Omental fat pad (tissue), 4 donors: ENCODE measurements around the gene CHPT1. TPM values are rescaled to one million over a fixed set of nuclear protein-coding genes. Genes with fewer than 3 reads are reported as not detected.
"Not testable (repeated sequence)": the region's sequence is repeated elsewhere in the genome, so short reads cannot be mapped to it uniquely, and the experiment has no call there.

ENCODE experiments used
- ATAC-seq: fragments of 150-250 bp; one replicate; pipeline ENCODE4 v1.9.1; 2016; ENCODE audit warnings: mild to moderate bottlenecking, moderate library complexity; ENCODE audit not compliant: low FRiP score
- DNase-seq: peaks from one replicate; pipeline ENCODE4 v3.0.0-alpha.2; 2019; ENCODE audit warnings: low spot score
- total RNA-seq, 4 donors: library from RNA; depleted of rRNA; stranded (reverse); fragments of >200 nt; gene quantifications; one replicate each; pipeline ENCODE4 v1.1.0, GENCODE V29; 2016
- TF ChIP-seq, protein P1 (sequence below), 3 donors: fragments of 450-650 bp; IDR thresholded peaks; one replicate each; pipeline ENCODE4 v1.5.1; 2016 to 2017; ENCODE audit warnings: antibody characterized with exemption in 3 of 3, mild to moderate bottlenecking in 3 of 3, moderate library complexity in 2 of 3

CHPT1 gene
- total RNA-seq, 4 donors from 2014 or later = 43.8 to 107 (median 60.2) TPM

DNA sequence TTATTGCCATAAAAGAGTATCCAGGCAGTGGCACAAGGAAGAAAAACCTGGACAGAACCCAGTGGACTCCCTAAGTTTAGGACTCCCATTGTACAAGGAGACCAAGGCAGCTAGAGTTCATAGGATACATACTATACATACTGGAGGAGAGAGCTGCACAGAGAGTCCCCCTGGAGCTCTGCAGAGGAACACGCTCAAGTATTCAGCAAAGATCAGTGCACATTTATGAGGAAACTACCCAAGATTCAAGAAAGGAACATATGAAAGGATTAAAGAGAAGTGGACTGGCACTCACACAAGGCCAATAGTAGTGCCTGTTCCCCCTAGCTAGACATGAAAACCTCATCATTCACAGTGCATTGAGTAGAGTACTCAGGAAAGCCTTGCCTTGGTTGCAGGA, 43.0 kb upstream of the CHPT1 start:
- DNase-seq = no peak
- no peak for ATAC-seq
- TF ChIP-seq, protein P1, sequence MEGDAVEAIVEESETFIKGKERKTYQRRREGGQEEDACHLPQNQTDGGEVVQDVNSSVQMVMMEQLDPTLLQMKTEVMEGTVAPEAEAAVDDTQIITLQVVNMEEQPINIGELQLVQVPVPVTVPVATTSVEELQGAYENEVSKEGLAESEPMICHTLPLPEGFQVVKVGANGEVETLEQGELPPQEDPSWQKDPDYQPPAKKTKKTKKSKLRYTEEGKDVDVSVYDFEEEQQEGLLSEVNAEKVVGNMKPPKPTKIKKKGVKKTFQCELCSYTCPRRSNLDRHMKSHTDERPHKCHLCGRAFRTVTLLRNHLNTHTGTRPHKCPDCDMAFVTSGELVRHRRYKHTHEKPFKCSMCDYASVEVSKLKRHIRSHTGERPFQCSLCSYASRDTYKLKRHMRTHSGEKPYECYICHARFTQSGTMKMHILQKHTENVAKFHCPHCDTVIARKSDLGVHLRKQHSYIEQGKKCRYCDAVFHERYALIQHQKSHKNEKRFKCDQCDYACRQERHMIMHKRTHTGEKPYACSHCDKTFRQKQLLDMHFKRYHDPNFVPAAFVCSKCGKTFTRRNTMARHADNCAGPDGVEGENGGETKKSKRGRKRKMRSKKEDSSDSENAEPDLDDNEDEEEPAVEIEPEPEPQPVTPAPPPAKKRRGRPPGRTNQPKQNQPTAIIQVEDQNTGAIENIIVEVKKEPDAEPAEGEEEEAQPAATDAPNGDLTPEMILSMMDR (IDR thresholded peaks at IDR 0.05) = no peak

DNA sequence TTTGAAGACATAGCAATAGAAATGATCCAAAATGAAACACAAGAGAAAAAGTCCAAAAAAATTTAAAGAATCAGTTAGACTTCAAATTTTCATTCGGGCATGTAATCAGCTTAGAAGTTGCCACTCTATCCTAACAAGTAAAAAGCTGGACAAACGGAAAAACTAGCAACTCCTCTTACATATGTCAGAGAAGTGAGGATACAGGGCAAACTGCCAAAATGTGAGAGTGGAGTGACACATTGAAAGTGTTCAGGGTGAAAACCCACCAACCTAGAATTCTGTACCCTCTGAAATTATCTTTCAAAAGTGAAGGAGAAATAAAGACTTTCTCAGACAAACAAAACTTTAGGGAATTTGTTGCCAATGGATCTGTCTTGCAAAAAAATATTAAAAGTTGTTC, 42.0 kb upstream of the CHPT1 start:
- DNase-seq (no peak), ATAC-seq (no peak)
- TF ChIP-seq, protein P1 (IDR thresholded peaks at IDR 0.05) = no peak

DNA sequence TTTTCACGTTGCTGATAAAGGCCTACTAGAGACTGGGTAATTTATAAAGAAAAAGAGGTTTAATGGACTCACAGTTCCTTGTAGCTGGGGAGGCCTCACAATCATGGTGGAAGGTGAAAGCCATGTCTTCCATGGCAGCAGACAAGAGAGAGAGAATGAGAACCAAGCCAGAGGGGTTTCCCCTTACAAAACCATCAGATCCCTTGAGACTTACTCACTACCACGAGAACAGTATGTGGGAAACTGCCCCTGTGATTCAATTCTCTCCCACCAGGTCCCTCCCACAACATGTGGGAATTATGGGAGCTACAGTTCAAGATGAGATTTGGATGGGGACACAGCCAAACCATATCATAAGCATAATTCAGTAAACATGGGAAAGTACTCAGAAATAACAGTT, 36.8 kb upstream of the CHPT1 start:
- not testable (repeated sequence) for DNase-seq, ATAC-seq

DNA sequence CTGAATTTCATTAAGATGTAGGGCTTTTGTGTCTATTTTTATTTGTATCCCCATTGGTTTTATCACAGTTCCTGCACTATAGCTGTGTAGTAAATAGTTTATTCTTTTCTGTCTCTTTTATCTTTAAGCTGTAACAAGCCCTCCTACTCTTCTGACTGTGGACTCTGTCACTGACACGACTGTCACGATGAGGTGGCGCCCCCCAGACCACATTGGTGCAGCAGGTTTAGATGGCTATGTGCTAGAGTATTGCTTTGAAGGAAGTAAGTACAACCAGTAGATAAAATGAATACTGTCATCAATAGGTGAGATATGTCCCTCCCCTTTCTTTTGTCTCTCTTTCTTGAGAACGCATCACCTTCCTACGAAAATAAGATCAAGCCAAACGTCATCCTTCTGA, 34.1 kb upstream of the CHPT1 start:
- TF ChIP-seq, protein P1 (IDR thresholded peaks at IDR 0.05) = no peak
- DNase-seq = no peak
- no peak for ATAC-seq

DNA sequence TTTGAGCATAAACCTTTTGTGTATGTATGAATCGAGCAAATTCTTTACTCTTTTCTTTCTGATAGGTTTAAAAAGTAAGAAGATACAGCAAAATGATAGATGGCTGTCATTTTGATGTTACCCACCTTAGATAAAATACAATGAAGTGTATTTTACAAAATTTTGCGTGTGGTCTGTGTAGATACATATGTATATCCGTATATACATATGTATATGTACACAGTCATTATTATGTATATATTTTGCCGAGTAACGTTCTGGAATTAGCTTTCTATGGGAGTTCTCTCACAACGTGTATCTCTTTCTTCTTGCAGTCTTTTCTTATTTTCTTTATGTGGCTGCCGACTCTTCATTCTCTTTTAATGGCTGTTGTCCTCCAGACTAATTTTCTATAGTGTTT, 32.4 kb upstream of the CHPT1 start:
- TF ChIP-seq, protein P1 (IDR thresholded peaks at IDR 0.05) = no peak
- DNase-seq (no peak), ATAC-seq (no peak)

DNA sequence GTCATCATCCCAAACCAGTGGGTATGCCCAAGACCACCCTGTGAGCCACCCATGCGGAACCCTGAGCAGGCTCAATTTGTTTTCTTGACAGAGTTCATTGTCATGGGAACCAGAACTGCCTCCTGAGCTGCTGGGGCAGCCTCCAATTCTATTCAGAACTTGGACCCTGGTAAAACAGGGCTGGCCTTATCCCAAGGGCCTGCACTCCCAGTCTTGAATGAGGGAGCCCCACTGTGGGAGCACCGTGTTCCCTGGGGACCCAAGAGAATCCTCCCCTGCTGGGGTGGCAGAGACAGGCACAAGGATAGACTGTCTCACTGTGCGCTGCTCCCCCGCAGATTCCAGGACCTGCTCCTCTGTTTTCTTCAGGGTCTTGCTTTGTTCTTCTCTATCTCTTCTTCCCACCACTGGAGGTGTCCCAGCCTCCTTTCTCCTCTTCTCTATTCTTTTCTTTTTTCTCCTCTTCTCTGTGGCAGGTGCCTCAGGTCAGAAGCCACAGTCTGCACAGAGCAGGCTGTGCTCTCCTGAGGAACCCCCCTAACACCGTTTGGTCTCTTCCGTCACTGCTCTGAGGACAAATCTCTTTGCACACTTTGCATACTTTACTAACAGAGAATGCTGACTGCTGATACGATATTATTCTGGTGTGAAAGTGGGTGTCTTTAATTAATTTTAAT, 31.2 kb upstream of the CHPT1 start:
- TF ChIP-seq, protein P1 (IDR thresholded peaks at IDR 0.05) = no peak
- no peak for ATAC-seq

DNA sequence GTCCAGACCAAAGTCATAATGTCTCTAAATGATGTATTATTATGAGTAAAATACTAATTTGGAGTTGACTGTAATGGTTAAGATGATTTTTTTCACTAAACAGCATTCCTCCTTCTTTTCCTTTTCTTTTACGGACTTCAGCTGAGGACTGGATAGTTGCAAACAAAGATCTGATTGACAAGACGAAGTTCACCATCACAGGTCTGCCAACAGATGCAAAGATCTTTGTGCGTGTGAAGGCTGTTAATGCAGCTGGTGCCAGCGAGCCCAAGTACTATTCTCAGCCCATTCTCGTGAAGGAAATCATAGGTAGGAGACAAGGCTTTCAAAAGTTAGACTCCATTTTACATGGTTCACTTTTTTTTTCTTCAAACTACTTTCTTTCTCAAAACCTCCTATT, 29.8 kb upstream of the CHPT1 start:
- no peak for DNase-seq
- ATAC-seq = no peak
- TF ChIP-seq, protein P1 (IDR thresholded peaks at IDR 0.05) = no peak

More for the DNA sequence above, 31.2 kb upstream of the CHPT1 start:
- DNase-seq = no peak
